ENCODE results near the gene PCDHB10.
"Not testable (repeated sequence)": the region's sequence is repeated elsewhere in the genome, so short reads cannot be mapped to it uniquely, and the experiment has no call there.

Gene PCDHB10

DNA sequence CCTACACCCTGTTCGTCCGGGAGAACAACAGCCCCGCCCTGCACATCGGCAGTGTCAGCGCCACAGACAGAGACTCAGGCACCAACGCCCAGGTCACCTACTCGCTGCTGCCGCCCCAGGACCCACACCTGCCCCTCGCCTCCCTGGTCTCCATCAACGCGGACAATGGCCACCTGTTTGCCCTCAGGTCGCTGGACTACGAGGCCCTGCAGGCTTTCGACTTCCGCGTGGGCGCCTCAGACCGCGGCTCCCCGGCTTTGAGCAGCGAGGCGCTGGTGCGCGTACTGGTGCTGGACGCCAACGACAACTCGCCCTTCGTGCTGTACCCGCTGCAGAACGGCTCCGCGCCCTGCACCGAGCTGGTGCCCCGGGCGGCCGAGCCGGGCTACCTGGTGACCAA, 3.5 kb upstream of the PCDHB10 start:
- not testable (repeated sequence) for DNase-seq (ENCODE audit: low read depth)

DNA sequence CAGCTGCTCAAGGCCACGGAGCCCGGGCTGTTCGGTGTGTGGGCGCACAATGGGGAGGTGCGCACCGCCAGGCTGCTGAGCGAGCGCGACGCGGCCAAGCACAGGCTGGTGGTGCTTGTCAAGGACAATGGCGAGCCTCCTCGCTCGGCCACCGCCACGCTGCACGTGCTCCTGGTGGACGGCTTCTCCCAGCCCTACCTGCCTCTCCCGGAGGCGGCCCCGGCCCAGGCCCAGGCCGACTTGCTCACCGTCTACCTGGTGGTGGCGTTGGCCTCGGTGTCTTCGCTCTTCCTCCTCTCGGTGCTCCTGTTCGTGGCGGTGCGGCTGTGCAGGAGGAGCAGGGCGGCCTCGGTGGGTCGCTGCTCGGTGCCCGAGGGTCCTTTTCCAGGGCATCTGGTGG, 3.0 kb upstream of the PCDHB10 start:
- not testable (repeated sequence) for DNase-seq (ENCODE audit: low read depth)

DNA sequence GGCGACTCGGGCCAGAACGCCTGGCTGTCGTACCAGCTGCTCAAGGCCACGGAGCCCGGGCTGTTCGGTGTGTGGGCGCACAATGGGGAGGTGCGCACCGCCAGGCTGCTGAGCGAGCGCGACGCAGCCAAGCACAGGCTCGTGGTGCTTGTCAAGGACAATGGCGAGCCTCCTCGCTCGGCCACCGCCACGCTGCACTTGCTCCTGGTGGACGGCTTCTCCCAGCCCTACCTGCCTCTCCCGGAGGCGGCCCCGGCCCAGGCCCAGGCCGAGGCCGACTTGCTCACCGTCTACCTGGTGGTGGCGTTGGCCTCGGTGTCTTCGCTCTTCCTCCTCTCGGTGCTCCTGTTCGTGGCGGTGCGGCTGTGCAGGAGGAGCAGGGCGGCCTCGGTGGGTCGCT, 2.2 kb downstream of the PCDHB10 start:
- DNase-seq (ENCODE audit: low read depth): not testable (repeated sequence)

DNA sequence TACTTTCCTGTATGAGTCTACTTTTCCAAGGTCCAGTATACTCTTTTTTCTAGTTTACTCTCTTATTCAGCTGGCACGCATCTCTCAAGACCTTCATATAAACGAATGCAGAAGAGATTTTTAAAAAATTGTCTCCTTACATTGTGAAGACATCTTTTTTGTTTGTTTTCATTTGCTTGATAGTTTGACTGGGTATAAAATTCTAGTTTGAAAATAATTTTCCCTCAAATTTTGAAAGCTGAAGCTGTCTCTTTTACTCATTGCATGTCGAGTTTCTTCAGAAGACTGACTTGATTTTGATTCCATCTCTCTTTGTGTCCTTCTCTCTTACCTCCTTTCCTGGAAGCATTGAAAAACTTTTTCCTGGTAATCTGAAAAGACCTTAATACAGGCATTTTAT, 4.2 kb downstream of the PCDHB10 start:
- no peak for DNase-seq (ENCODE audit: low read depth)

DNA sequence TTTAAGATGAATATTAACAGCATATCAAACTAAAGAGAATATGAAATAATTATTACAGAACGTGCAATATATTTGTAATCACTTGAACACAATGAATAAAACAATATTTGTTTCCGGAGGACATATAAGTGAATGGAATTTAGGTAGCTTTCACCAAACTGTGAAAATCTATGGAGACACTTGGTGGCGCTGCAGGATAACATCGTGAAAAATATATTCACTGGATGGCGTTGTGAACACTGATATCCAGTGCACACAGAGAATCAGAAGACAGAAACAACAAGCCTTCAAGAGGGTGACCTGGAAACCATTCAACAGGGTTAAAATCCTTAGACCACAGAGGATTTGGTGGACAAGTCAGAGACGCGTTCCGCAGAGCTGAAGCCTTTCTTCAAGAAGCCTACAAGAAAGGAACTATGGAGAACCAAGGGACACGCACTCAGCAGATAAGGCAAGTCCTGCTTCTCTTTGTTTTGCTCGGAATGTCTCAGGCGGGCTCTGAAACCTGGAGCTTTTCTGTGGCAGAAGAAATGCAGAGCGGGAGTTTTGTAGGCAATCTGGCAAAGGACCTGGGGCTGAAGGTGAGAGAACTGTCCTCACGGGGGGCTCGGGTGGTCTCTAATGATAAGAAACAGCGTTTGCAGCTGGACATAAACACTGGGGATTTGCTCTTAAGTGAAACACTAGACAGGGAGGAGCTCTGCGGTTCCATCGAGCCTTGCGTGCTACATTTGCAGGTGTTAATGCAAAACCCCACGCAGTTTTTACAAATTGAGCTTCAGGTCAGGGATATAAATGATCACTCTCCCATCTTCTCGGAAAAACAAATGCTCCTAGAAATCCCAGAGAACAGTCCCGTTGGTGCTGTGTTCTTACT, 7.4 kb downstream of the PCDHB10 start, which contains the start of gene PCDHB11:
PCDHB11 (plus strand) TSS at position 269 of the 877 bp plus-strand sequence; CDS start at position 417, 148 bp downstream.
- DNase-seq (ENCODE audit: low read depth): no peak

DNA sequence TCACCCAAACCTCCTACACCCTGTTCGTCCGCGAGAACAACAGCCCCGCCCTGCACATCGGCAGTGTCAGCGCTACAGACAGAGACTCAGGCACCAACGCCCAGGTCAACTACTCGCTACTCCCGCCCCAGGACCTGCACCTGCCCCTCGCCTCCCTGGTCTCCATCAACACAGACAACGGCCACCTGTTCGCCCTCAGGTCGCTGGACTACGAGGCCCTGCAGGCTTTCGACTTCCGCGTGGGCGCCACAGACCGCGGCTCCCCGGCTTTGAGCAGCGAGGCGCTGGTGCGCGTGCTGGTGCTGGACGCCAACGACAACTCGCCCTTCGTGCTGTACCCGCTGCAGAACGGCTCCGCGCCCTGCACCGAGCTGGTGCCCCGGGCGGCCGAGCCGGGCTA, 9.0 kb downstream of the PCDHB10 start:
- DNase-seq (ENCODE audit: low read depth): not testable (repeated sequence)

DNA sequence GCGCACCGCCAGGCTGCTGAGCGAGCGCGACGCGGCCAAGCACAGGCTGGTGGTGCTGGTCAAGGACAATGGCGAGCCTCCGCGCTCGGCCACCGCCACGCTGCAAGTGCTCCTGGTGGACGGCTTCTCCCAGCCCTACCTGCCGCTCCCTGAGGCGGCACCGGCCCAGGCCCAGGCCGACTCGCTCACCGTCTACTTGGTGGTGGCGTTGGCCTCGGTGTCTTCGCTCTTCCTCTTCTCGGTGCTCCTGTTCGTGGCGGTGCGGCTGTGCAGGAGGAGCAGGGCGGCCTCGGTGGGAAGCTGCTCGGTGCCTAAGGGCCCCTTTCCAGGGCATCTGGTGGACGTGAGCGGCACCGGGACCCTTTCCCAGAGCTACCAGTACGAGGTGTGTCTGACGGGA, 9.5 kb downstream of the PCDHB10 start:
- not testable (repeated sequence) for DNase-seq (ENCODE audit: low read depth)

DNA sequence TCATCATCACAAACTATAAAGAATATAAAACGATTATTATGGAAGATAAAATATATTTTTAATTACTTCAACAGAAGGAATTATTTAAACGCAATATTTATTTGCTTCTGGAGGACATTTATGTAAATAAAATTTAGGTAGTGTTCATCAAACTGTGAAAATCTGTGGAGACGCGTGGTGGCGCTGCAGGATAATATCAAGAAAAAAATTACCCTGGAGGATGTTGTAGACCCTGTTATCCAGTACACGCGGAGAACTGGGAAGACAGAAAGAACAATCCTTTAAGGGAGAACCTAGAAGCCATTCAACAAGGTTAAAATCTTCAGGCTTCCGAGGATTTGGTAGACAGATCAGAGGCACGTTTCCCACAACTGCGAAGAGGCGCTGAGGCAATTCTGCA, 16.3 kb downstream of the PCDHB10 start, which contains the start of gene PCDHB12:
PCDHB12 (plus strand) TSS at position 242 of the 400 bp plus-strand sequence. CDS start 189 bp downstream, outside the sequence.
- no peak for DNase-seq (ENCODE audit: low read depth)

DNA sequence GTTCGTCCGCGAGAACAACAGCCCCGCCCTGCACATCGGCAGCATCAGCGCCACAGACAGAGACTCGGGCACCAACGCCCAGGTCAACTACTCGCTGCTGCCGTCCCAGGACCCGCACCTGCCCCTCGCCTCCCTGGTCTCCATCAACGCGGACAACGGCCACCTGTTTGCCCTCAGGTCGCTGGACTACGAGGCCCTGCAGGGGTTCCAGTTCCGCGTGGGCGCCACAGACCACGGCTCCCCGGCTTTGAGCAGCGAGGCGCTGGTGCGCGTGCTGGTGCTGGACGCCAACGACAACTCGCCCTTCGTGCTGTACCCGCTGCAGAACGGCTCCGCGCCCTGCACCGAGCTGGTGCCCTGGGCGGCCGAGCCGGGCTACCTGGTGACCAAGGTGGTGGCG, 18.1 kb downstream of the PCDHB10 start:
- not testable (repeated sequence) for DNase-seq (ENCODE audit: low read depth)

DNA sequence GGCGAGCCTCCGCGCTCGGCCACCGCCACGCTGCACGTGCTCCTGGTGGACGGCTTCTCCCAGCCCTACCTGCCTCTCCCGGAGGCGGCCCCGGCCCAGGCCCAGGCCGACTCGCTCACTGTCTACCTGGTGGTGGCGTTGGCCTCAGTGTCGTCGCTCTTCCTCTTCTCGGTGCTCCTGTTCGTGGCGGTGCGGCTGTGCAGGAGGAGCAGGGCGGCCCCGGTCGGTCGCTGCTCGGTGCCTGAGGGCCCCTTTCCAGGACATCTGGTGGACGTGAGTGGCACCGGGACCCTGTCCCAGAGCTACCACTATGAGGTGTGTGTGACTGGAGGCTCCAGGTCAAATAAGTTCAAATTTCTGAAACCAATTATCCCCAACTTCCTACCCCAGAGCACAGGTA, 18.7 kb downstream of the PCDHB10 start:
- DNase-seq (ENCODE audit: low read depth): not testable (repeated sequence)

DNA sequence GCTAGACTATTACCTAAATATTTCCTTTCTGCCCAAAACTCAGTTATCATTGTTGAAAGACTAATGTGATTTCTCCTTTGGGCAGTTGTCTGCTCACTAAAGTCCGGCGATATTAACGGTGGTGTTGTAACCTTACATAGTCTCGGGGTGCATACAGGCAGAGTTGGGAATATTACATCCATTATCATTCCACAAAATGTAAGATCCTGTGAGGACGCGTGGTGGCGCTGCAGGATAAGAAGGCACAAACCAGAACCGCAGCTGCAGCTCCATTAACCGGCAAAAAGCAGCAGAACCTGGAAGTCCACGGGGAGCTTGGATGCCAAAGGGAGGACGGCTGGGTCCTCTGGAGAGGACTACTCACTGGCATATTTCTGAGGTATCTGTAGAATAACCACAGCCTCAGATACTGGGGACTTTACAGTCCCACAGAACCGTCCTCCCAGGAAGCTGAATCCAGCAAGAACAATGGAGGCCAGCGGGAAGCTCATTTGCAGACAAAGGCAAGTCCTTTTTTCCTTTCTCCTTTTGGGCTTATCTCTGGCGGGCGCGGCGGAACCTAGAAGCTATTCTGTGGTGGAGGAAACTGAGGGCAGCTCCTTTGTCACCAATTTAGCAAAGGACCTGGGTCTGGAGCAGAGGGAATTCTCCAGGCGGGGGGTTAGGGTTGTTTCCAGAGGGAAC, 21.6 kb downstream of the PCDHB10 start, which contains the start of gene PCDHB13:
PCDHB13 (plus strand) TSS at position 264 of the 684 bp plus-strand sequence; CDS start at position 469, 205 bp downstream.
- not testable (repeated sequence) for DNase-seq (ENCODE audit: low read depth)

DNA sequence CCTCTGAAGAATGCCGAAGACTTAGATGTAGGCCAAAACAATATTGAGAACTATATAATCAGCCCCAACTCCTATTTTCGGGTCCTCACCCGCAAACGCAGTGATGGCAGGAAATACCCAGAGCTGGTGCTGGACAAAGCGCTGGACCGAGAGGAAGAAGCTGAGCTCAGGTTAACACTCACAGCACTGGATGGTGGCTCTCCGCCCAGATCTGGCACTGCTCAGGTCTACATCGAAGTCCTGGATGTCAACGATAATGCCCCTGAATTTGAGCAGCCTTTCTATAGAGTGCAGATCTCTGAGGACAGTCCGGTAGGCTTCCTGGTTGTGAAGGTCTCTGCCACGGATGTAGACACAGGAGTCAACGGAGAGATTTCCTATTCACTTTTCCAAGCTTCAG, 22.4 kb downstream of the PCDHB10 start:
- DNase-seq (ENCODE audit: low read depth): not testable (repeated sequence)

DNA sequence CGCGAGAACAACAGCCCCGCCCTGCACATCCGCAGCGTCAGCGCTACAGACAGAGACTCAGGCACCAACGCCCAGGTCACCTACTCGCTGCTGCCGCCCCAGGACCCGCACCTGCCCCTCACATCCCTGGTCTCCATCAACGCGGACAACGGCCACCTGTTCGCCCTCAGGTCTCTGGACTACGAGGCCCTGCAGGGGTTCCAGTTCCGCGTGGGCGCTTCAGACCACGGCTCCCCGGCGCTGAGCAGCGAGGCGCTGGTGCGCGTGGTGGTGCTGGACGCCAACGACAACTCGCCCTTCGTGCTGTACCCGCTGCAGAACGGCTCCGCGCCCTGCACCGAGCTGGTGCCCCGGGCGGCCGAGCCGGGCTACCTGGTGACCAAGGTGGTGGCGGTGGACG, 23.4 kb downstream of the PCDHB10 start:
- DNase-seq (ENCODE audit: low read depth): not testable (repeated sequence)

DNA sequence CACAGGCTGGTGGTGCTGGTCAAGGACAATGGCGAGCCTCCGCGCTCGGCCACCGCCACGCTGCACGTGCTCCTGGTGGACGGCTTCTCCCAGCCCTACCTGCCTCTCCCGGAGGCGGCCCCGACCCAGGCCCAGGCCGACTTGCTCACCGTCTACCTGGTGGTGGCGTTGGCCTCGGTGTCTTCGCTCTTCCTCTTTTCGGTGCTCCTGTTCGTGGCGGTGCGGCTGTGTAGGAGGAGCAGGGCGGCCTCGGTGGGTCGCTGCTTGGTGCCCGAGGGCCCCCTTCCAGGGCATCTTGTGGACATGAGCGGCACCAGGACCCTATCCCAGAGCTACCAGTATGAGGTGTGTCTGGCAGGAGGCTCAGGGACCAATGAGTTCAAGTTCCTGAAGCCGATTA, 23.9 kb downstream of the PCDHB10 start:
- DNase-seq (ENCODE audit: low read depth): not testable (repeated sequence)

DNA sequence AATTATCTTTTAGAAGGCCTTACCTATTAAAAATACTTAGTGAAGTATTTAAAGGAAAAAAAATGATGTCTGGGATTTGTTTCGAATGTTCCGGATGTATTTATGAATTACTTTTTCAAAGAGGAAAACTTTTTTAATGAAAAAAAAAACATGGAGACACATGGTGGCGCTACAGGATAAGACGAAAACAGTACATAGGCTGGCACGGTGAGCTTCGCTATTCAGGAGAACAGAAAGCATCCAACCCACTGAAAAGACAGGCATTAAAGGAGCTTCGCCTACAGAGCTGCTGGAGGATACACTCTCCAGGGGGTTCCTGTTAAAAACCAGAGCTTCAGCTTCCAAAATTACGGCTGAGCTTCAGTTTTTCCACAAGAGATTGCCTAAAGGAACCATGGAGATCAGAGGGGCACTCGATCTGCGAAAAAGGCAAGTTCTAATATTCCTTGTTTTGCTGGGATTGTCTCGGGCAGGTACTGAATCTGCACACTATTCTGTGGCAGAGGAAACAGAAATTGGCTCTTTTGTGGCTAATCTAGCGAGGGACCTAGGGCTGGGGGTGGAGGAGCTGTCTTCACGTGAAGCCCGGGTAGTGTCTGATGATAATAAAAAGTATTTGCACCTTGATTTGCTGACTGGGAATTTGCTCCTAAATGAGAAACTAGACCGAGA, 31.1 kb downstream of the PCDHB10 start, which contains the start of gene PCDHB14:
PCDHB14 (plus strand) TSS at position 232 of the 672 bp plus-strand sequence; CDS start at position 395, 163 bp downstream.
- DNase-seq (ENCODE audit: low read depth): no peak

DNA sequence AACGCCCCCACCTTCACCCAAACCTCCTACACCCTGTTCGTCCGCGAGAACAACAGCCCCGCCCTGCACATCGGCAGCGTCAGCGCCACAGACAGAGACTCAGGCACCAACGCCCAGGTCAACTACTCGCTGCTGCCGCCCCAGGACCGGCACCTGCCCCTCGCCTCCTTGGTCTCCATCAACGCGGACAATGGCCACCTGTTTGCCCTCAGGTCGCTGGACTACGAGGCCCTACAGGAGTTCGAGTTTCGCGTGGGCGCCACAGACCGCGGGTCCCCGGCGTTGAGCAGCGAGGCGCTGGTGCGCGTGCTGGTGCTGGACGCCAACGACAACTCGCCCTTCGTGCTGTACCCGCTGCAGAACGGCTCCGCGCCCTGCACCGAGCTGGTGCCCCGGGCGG, 32.7 kb downstream of the PCDHB10 start:
- not testable (repeated sequence) for DNase-seq (ENCODE audit: low read depth)

DNA sequence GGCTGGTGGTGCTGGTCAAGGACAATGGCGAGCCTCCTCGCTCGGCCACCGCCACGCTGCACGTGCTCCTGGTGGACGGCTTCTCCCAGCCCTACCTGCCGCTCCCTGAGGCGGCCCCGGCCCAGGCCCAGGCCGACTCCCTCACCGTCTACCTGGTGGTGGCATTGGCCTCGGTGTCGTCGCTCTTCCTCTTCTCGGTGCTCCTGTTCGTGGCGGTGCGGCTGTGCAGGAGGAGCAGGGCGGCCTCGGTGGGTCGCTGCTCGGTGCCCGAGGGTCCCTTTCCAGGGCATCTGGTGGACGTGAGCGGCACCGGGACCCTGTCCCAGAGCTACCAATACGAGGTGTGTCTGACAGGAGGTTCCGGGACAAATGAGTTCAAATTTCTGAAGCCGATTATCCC, 33.3 kb downstream of the PCDHB10 start:
- DNase-seq (ENCODE audit: low read depth): not testable (repeated sequence)

DNA sequence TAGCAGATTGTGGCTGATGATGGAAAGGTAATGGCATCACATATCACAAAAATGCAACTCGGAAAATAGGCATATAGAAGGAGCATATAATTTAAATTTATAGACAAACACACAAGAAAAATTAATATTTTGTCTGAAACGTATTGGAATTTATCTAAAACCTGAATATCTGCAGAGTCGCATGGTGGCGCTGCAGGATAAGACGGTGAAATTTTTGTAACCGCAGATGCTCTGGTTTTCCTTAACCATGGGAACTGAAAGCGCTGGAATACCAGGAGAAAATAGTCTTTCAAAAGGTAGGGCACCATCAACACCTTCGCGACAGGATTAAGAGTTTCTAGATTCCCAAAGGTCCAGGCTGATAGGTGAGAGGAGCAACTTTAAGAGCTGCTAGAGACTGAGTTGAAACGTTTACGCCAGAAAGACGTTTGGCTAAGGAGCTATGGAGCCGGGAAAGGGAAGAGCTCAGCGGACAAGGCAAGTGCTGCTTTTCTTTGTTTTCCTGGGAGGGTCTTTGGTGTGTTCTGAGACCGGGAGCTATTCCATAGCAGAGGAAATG, 42.0 kb downstream of the PCDHB10 start:
- DNase-seq (ENCODE audit: low read depth): no peak

DNA sequence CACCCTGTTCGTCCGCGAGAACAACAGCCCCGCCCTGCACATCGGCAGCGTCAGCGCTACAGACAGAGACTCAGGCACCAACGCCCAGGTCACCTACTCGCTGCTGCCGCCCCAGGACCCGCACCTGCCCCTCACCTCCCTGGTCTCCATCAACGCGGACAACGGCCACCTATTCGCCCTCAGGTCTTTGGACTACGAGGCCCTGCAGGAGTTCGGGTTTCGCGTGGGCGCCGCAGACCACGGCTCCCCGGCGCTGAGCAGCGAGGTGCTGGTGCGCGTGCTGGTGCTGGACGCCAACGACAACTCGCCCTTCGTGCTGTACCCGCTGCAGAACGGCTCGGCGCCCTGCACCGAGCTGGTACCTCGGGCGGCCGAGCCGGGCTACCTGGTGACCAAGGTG, 43.8 kb downstream of the PCDHB10 start:
- not testable (repeated sequence) for DNase-seq (ENCODE audit: low read depth)

DNA sequence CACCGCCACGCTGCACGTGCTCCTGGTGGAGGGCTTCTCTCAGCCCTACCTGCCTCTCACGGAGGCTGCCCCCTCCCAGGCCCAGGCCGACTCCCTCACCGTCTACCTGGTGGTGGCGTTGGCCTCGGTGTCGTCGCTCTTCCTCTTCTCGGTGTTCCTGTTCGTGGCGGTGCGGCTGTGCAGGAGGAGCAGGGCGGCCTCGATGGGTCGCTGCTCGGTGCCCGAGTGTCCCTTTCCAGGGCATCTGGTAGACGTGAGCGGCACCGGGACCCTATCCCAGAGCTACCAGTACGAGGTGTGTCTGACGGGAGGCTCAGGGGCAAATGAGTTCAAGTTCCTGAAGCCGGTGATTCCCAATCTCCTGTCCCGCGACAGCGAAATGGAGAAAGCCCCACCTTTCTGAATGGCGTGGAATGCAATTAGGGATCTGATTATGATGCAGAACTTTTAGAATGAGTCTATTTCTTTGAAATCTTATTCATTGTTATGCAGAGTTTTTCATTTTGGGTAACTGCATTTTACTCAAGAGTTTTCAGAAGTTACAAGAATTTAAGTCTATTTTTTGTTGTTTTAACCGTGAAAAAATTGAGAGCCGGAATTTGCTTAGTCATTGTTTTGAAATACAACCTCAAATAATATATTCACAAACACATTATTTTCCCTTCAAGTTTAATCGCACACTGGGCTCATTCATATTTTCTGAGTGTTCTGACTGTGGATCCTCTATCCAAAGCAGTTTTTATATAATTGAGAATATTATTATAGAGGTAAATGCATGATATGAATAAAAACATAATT, 44.6 kb downstream of the PCDHB10 start:
- DNase-seq (ENCODE audit: low read depth): no peak

DNA sequence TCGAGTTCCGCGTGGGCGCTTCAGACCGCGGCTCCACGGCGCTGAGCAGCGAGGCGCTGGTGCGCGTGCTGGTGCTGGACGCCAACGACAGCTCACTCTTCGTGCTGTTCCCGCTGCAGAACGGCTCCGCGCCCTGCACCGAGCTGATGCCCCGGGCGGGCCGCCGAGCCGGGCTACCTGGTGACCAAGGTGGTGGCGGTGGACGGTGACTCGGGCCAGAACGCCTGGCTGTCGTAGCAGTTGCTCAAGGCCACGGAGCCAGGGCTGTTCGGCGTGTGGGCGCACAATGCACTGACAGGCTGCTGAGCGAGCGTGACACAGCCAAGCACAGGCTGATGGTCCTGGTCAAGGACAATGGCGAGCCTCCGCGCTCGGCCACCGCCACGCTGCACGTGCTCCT, 49.3 kb downstream of the PCDHB10 start:
- DNase-seq (ENCODE audit: low read depth): no peak
